GM12801 (cell line): ENCODE measurements around the gene RBM20.

Source experiments
- TF ChIP-seq, protein P1 (sequence below): IDR thresholded peaks from one replicate; pipeline ENCODE4 v1.5.1; 2011; ENCODE audit warnings: control low read depth; ENCODE audit not compliant: insufficient read length; ENCODE audit errors: extremely low read depth

The RBM20 gene

DNA sequence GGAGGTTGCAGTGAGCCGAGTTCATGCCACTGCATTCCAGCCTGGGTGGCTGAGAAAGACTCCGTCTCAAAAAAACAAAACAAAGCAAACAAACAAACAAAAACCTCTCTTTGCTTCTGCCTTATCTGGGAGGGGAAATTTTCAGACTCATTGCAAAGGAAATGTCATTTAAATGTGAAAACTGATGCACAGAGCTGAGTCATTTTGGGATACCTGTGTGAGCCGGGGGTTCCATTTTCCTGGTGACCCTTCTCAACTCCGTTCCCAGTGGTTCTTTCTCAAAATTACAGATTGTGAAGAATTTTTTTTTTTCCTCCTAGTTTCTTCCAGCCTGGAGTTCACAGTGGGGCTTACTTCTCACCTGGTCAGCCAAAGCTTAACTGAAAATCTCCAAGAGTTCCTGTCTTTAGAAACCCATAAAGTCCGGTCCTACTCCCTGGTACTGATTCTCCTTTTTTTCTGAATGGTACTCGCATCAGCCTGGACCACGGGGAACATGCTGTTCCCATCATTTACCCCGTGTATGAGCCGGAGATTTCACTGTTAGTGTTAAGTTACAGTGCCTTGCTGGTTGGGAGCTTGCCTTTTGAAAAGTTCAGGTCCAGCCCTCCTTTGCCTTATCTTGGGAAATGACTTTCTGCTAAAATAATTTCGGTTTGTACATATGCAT lies 56.9 kb downstream of the RBM20 start:
- TF ChIP-seq, protein P1, sequence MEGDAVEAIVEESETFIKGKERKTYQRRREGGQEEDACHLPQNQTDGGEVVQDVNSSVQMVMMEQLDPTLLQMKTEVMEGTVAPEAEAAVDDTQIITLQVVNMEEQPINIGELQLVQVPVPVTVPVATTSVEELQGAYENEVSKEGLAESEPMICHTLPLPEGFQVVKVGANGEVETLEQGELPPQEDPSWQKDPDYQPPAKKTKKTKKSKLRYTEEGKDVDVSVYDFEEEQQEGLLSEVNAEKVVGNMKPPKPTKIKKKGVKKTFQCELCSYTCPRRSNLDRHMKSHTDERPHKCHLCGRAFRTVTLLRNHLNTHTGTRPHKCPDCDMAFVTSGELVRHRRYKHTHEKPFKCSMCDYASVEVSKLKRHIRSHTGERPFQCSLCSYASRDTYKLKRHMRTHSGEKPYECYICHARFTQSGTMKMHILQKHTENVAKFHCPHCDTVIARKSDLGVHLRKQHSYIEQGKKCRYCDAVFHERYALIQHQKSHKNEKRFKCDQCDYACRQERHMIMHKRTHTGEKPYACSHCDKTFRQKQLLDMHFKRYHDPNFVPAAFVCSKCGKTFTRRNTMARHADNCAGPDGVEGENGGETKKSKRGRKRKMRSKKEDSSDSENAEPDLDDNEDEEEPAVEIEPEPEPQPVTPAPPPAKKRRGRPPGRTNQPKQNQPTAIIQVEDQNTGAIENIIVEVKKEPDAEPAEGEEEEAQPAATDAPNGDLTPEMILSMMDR, result no peak

DNA sequence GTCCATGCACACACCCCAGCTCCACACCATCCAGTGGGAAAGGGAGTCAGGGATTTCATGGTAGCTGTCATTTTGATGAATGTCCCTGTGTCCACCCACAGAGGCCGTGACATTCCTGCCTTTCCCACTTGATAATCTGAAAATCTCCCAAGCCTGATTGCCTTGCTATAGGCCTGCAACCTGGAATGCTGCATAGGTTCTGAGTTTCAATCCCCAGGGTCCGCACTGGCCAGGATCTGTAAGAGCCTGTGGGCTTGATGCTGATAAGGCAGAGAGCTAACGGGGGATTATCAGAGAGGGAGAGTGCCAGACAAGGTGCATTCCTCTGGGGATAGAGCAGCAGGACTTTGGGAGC lies 57.5 kb downstream of the RBM20 start:
- TF ChIP-seq, protein P1, result no peak

DNA sequence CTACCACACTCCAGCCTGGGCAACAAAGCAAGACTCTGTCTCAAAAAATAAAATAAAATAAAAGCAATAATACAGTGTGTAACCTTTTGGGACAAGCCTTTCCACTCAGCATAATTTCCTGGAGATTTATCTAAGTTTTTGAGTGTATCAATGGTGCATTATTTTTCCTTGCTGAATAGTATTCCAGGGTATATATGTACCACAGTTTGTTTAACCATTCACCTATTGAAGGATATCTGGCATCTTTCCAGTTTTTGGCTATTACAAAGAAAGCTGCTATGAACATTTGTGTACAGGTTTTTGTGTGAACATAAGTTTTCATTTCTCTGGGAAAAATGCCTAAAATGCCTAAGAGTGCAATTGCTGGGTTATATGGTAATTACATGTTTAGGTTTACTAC lies 59.9 kb downstream of the RBM20 start:
- TF ChIP-seq, protein P1, result no peak

DNA sequence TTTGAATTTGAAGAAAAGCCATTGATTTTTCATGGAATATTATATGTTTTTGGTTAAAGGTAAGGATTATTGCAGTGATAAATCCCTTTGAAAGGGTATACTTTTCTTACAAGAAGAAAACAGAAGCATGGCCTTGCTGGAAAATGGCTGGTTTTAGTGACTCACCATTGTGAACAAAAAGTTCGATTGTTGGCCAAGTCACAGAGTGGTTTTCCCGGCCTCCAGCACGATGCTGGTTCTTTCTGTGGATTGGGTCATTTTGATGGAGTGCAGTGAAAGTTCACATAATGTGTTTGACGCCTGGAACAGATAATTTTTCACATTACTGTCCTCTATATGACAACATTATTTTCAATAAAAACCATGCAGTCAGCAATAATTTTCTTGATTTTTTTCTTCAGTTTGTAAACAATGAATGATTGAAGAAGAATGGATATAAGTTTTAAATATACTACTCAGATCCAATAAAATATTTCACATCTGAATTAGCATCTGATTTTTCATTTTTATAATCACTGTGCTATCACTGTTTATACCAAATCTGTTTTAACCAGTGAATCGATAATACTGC lies 60.9 kb downstream of the RBM20 start:
- TF ChIP-seq, protein P1, result no peak

DNA sequence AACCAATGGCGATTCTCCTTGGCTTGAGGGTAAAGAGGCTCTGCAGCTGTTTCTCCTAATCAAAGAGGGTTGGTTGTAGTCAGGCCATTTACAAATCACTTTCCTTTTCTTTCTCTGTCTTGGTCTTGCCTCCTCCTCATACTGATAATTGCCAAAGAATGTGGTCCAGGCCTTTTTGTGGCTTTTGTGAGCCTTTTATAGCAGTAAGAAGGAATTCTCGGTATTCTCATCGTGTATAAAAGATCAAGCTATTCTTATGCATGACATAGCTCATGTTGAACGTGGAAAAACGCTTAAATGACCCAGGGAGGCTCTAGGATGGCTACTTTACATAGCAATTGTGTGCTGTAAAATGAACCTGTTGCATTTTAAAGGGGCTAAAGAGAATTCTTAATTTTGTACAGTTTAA lies 62.6 kb downstream of the RBM20 start:
- TF ChIP-seq, protein P1, result no peak

DNA sequence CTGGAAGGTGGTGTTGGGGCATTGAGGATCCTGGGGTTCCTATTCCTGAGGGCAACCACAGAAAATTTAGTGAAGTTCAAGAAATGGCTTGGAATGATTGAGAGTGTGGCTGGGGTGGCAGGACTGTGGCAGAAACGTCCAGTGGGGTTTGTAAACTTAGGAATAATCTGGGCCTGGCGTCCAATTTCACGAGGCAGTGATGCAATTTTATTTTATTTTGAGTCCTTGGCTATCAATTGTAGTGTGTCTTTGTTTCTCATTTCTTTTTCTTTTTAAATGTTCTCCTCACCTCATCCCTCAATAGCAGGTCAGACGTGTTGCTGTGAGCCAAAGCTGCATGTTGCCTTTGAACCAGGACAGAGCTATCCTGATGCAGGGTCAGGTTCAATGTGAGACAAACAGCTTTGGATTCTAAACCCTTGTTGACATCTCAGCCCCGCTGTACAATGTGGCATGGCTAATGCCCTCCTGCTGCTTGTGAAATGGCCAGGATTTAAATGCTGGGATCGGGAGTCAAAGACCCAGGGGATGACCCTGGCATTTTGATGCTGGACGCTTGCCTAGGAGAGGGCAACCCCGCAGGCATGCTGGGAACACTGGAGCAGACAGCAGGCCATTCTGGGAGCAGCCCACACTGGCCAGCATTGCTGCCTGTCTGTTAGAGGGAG lies 64.8 kb downstream of the RBM20 start:
- TF ChIP-seq, protein P1, result no peak

DNA sequence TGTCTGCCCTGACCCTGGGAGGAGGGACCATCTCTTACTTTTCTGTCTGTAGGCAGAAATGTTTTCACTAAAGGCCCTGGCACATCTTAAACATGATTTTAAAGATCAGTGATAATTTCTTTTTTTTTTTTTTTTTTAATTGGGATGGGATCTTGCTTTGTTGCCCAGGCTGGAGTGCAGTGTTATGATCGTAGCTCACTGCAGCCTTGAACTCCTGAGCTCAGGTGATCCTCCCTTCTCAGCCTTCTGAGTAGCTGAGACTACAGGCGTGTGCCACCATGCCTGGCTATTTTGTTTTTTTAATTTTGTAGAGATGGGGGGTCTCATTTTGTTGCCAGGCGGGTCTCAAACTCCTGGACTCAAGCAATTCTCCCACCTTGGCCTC lies 65.3 kb downstream of the RBM20 start:
- TF ChIP-seq, protein P1, result no peak
